Activated CD8-positive, alpha-beta T cell treated with anti-CD3 and anti-CD28 coated beads, Interleukin-2, amount 10 ng/mL, durations not matched to agents 7 days and 5 days (primary cell): Measurements from ENCODE around the gene GALT. TPM values are rescaled to one million over a fixed set of nuclear protein-coding genes. Genes with fewer than 3 reads are reported as not detected.

ENCODE experiments used
- ATAC-seq: fragments of 150-1000 bp; cut with Tn5 transposase; one replicate; pipeline ENCODE4 v1.10.0; 2021; ENCODE audit warnings: moderate library complexity
- CTCF ChIA-PET: fragments of 350-600 bp; sonication (Branson Sonifier 250); formaldehyde crosslinking; loops from one replicate; lab custom pipeline; 2021; ENCODE audit warnings: antibody characterized with exemption; lab: Charles Lee
- POLR2A ChIA-PET: fragments of 350-600 bp; sonication (Branson Sonifier 250); formaldehyde crosslinking; loops from one replicate; lab custom pipeline; 2021; ENCODE audit warnings: antibody characterized with exemption; lab: Charles Lee
- DNase-seq: peaks from one replicate; pipeline ENCODE4 v3.0.0-alpha.2; 2020
- H3K27ac Mint-ChIP-seq: one replicate; pipeline ENCODE4 v1.8.0; 2021; ENCODE audit warnings: mild to moderate bottlenecking, mixed read lengths
- H3K27me3 Mint-ChIP-seq: one replicate; pipeline ENCODE4 v1.8.0; 2021; ENCODE audit warnings: low read depth, mixed read lengths
- H3K36me3 Mint-ChIP-seq: one replicate; pipeline ENCODE4 v1.8.0; 2021; ENCODE audit warnings: low read depth, mixed read lengths
- H3K4me1 Mint-ChIP-seq: one replicate; pipeline ENCODE4 v1.8.0; 2021; ENCODE audit warnings: low read depth, mixed read lengths
- H3K4me3 Mint-ChIP-seq: one replicate; pipeline ENCODE4 v1.8.0; 2021; ENCODE audit warnings: mild to moderate bottlenecking, mixed read lengths
- H3K9me3 Mint-ChIP-seq: one replicate; pipeline ENCODE4 v1.8.0; 2022; ENCODE audit warnings: mixed read lengths; ENCODE audit not compliant: insufficient read depth
- total RNA-seq, 2 experiments: library from RNA; stranded (reverse); gene quantifications; one replicate each; pipeline ENCODE4 v1.2.3, GENCODE V29; 2021

Gene GALT
- total RNA-seq, 2 experiments from 2014 or later = 79.1 to 83.9 TPM

DNA sequence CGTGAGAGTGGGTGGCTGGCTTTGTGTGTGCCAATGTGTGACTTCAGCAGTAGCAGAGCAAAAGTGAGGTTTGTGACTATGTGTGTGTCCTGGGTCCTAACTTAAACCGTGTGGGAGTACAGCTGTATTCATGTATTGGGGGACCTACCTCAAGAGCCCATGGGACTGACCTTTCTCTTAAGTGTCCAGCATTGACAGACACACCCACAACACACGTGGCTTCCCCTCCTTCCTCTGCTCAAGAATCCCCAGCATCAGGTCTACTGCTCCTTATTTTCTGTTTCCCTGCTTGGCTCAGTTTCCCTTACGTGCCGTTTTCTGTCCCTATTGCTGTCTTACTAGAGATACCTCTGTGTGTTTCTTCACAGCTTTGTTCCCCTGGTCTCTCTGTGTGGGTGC lies 6.1 kb downstream of the GALT start:
- peaks cover 20% of the 10 kb centered on the region for H3K36me3 Mint-ChIP-seq
- ChIA-PET CTCF (interaction anchor here (1.2 kb wide), 1 partner anchor 9 kb away, joined by 3 read pairs; no protein-coding TSS in a partner anchor), POLR2A (interaction anchor here (1.0 to 1.1 kb wide), 2 partner anchors 11 to 14 kb away, joined by 4 to 5 read pairs; partner anchors contain the start of gene CCL27)
- no peak for DNase-seq
- H3K4me1 Mint-ChIP-seq = peaks cover 38% of the 10 kb centered on the region
- H3K4me3 Mint-ChIP-seq = no peak overlapping the region
- no peak overlapping the region for H3K27ac Mint-ChIP-seq
- H3K27me3 Mint-ChIP-seq = no peaks in the 10 kb centered on the region
- ATAC-seq = no peak
- no peaks in the 10 kb centered on the region for H3K9me3 Mint-ChIP-seq

DNA sequence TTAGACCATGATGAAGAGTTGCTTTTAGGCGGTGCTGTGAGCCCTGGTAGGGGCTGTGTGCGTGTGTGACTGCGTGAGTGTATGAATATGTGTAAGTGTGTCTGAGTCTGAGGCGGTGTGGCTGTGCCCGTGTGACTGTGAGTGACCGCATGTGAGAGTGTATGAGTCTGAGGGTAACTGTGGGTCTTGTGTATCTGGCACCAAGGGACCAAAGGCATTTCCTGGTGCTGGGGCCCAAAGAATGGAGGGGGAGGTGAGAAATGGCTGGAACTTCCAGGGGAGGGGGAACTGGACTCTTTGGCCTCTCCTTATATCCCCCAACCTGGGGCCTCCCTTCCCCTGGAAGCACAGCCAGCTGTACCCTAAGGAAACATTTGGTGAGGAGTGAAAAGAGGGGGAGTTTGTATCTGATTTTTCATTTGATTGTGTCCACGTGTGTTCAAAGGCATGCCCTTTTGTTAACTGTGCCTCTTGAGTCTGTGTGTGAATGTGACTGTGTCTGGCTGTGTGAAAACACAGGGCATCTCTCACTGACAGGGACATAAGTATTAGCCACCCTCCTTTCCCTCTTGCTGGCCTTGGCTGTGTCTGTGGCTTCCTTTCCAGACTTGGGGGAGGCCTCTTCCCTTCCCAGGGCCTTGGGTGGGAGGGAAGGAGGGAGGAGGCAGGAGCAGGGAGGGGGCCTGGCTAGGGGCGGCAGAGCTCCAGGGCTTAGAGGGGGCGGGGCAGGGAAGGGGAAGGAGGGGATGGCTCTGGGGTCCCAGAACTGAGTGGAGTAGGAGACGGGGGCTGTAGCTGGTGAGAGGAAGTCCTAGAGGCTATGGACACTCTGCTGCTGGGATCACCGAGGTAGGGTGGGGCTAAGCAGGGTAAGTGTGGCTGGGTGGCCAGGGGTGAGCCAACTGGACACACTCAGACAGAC lies 6.9 kb downstream of the GALT start:
- Mint-ChIP-seq H3K4me1 (peaks cover 30% of the 10 kb centered on the region), H3K27ac (no peak overlapping the region), H3K4me3 (no peak overlapping the region), H3K27me3 (no peaks in the 10 kb centered on the region), H3K36me3 (peaks cover 13% of the 10 kb centered on the region), H3K9me3 (no peaks in the 10 kb centered on the region)
- ChIA-PET POLR2A (interaction anchor here (0.7 to 1.1 kb wide), 3 partner anchors 10 to 443 kb away, joined by 3 to 5 read pairs (median 4); partner anchors contain the start of gene CCL27), CTCF (interaction anchor here (1.2 kb wide), 1 partner anchor 9 kb away, joined by 3 read pairs; no protein-coding TSS in a partner anchor)
- ATAC-seq = no peak
- DNase-seq = no peak

DNA sequence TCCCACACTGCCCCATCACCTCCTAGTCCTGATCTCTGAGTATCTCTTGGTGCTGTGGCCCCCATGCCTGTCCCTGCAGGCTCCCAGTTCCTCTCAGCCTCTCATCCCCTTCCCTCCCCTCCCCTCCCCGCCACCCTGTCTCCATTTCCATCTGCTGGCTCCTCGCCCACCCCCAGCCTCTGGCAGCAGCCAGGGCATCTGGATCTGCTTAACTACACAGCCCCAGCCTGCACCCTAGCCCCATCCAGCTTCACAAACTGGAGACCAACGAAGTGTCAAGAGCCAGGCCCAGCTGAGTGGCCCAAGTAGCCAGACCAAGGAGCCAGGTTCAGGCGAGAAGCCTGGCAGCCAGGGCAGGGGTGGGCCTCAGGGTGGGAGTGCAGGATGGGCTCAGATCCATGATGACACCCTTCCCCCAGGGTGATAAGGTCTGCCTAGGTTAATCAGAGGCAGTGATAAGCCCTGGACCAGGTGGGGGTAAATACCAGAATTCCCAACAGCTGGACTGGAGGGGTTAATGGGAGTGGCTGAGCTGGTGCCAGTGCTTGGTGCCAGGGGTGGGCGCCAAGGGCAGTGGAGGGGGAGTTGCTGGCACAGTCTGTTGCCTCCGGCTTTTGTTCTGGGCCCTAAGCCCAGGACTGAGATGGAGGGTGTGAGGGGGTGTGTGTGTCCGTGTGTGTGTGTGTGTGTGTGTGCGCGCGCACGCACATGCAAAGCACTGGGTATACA lies 8.0 kb downstream of the GALT start:
- H3K4me3 Mint-ChIP-seq = no peak overlapping the region
- ChIA-PET CTCF (interaction anchor here (3.9 kb wide), 1 partner anchor 8 kb away, joined by 22 read pairs; the partner anchor contains the start of gene GALT), POLR2A (interaction anchor here (0.7 kb wide), 1 partner anchor 442 kb away, joined by 3 read pairs; no protein-coding TSS in a partner anchor)
- DNase-seq (no peak), ATAC-seq (no peak)
- H3K4me1 Mint-ChIP-seq = peaks cover 19% of the 10 kb centered on the region
- H3K9me3 Mint-ChIP-seq = no peaks in the 10 kb centered on the region
- no peak overlapping the region for H3K27ac Mint-ChIP-seq
- peaks cover 4% of the 10 kb centered on the region for H3K36me3 Mint-ChIP-seq
- H3K27me3 Mint-ChIP-seq = no peaks in the 10 kb centered on the region

GRCh38 chr9:34655394-34655793 lies 8.9 kb downstream of the GALT start:
- no peaks in the 10 kb centered on the region for H3K27me3 Mint-ChIP-seq
- POLR2A ChIA-PET = interaction anchor here (0.9 to 3.0 kb wide), 4 partner anchors 8 to 35 kb away, joined by 3 to 11 read pairs (median 3); partner anchors contain the start of genes DCTN3 and GALT
- H3K36me3 Mint-ChIP-seq = peaks cover 4% of the 10 kb centered on the region
- CTCF ChIA-PET = interaction anchor here (1.8 to 3.9 kb wide), 2 partner anchors 8 to 9 kb away, joined by 6 to 22 read pairs; partner anchors contain the start of gene GALT
- no peak overlapping the region for H3K27ac Mint-ChIP-seq
- H3K4me1 Mint-ChIP-seq = peaks cover 14% of the 10 kb centered on the region
- ATAC-seq (no peak), DNase-seq (no peak)
- no peak overlapping the region for H3K4me3 Mint-ChIP-seq
- H3K9me3 Mint-ChIP-seq = no peaks in the 10 kb centered on the region

DNA sequence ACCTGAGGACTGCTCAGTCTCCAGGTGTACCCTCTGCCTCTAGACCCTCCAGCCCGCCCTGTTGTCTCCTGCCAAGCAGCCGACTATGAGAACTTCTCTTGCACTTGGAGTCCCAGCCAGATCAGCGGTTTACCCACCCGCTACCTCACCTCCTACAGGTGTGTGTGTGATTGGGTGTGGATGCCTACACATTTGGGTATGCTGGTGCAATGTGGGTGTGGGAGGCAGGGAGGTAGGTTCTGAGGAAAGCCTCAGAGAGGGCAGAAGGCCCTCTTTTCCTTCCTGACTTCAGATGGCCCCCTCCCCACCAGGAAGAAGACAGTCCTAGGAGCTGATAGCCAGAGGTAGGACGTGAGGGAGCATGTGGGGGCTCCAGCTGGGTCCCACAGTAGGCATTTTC lies 10.5 kb downstream of the GALT start:
- ChIA-PET CTCF (interaction anchor here (1.2 to 3.9 kb wide), 4 partner anchors 8 to 46 kb away, joined by 3 to 22 read pairs (median 6); partner anchors contain the start of genes GALT and SIGMAR1), POLR2A (interaction anchor here (1.3 to 3.0 kb wide), 2 partner anchors 8 to 10 kb away, joined by 5 to 11 read pairs; partner anchors contain the start of gene GALT)
- ATAC-seq = no peak
- Mint-ChIP-seq H3K4me1 (peaks cover 16% of the 10 kb centered on the region), H3K36me3 (peaks cover 8% of the 10 kb centered on the region), H3K9me3 (no peaks in the 10 kb centered on the region), H3K27me3 (no peaks in the 10 kb centered on the region), H3K4me3 (no peak overlapping the region), H3K27ac (no peak overlapping the region)
- DNase-seq = no peak

DNA sequence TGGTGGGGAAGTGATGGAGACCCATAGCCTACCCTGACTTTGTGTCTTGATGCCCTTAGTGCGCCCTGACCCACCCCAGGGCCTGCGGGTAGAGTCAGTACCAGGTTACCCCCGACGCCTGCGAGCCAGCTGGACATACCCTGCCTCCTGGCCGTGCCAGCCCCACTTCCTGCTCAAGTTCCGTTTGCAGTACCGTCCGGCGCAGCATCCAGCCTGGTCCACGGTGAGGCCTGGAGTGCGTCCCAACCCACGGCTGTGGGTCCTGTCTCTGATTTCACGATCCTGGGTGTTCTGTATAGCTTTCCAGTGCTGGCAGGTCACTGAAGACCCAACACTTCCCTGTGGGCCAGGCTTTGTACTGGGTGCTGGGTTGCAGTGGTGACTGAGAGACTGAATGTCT lies 12.0 kb downstream of the GALT start:
- ChIA-PET POLR2A (no interaction called here), CTCF (interaction anchor here (3.9 kb wide), 1 partner anchor 12 kb away, joined by 22 read pairs; the partner anchor contains the start of gene GALT)
- ATAC-seq = no peak
- H3K36me3 Mint-ChIP-seq = peaks cover 11% of the 10 kb centered on the region
- no peaks in the 10 kb centered on the region for H3K9me3 Mint-ChIP-seq
- H3K4me1 Mint-ChIP-seq = peaks cover 20% of the 10 kb centered on the region
- no peak overlapping the region for H3K27ac Mint-ChIP-seq
- no peak overlapping the region for H3K4me3 Mint-ChIP-seq
- DNase-seq = no peak
- H3K27me3 Mint-ChIP-seq = no peaks in the 10 kb centered on the region

GRCh38 chr9:34659592-34660253 lies 13.2 kb downstream of the GALT start:
- peaks cover 11% of the 10 kb centered on the region for H3K36me3 Mint-ChIP-seq
- ATAC-seq (no peak), DNase-seq (no peak)
- no peaks in the 10 kb centered on the region for H3K9me3 Mint-ChIP-seq
- no peaks in the 10 kb centered on the region for H3K27me3 Mint-ChIP-seq
- no peak overlapping the region for H3K4me3 Mint-ChIP-seq
- CTCF ChIA-PET = interaction anchor here (1.0 to 6.3 kb wide), 2 partner anchors 11 to 22 kb away, joined by 3 to 86 read pairs; partner anchors contain the start of genes GALT, IL11RA and SIGMAR1
- peaks cover 33% of the 10 kb centered on the region for H3K4me1 Mint-ChIP-seq
- POLR2A ChIA-PET = interaction anchor here (0.9 to 1.8 kb wide), 3 partner anchors 12 to 22 kb away, joined by 3 to 6 read pairs (median 4); partner anchors contain the start of genes GALT and SIGMAR1
- H3K27ac Mint-ChIP-seq = no peak overlapping the region

GRCh38 chr9:34662526-34663302 lies 16.2 kb downstream of the GALT start, which contains the start of gene CCL27:
TSS of gene CCL27 (minus strand) at chr9:34662657. CDS start at chr9:34662633, 24 bp downstream.
- peaks cover 43% of the 10 kb centered on the region for H3K4me1 Mint-ChIP-seq

GRCh38 chr9:34663303-34663605 lies 16.8 kb downstream of the GALT start:
- peak; percentile 11 for ATAC-seq
- DNase-seq = no peak
- ChIA-PET POLR2A (interaction anchor here (0.9 to 1.7 kb wide), 4 partner anchors 11 to 409 kb away, joined by 3 to 5 read pairs (median 4); partner anchors contain the start of gene VCP), CTCF (interaction anchor here (1.1 to 6.3 kb wide), 6 partner anchors 14 to 49 kb away, joined by 3 to 86 read pairs (median 14); partner anchors contain the start of genes GALT, IL11RA and SIGMAR1)
- H3K27ac Mint-ChIP-seq = peak overlapping the region; percentile 86
- H3K27me3 Mint-ChIP-seq = no peaks in the 10 kb centered on the region
- H3K36me3 Mint-ChIP-seq = peaks cover 13% of the 10 kb centered on the region
- peak overlapping the region; percentile 15 for H3K4me3 Mint-ChIP-seq
- no peaks in the 10 kb centered on the region for H3K9me3 Mint-ChIP-seq
- H3K4me1 Mint-ChIP-seq = peaks cover 43% of the 10 kb centered on the region

More at GRCh38 chr9:34662526-34663302, 16.2 kb downstream of the GALT start, which contains the start of gene CCL27:
- ChIA-PET POLR2A (interaction anchor here (0.6 to 1.8 kb wide), 6 partner anchors 10 to 1387 kb away, joined by 3 to 8 read pairs (median 4); partner anchors contain the start of genes GALT and VCP), CTCF (interaction anchor here (0.9 to 6.3 kb wide), 10 partner anchors 10 to 43 kb away, joined by 3 to 86 read pairs (median 6); partner anchors contain the start of genes DCTN3, GALT, IL11RA and SIGMAR1)
- peaks cover 13% of the 10 kb centered on the region for H3K36me3 Mint-ChIP-seq
- H3K27ac Mint-ChIP-seq = peak within 1 kb of the TSS; percentile 86
- no peak for DNase-seq
- no peaks in the 10 kb centered on the region for H3K9me3 Mint-ChIP-seq
- H3K27me3 Mint-ChIP-seq = no peaks in the 10 kb centered on the region
- H3K4me3 Mint-ChIP-seq = peak within 1 kb of the TSS; percentile 15
- ATAC-seq = no peak
